Tibial nerve (tissue), 4 donors: ENCODE results near the gene RACGAP1. TPM values are rescaled to one million over a fixed set of nuclear protein-coding genes. Genes with fewer than 3 reads are reported as not detected.

Source experiments
- DNase-seq, 2 donors: peaks; one replicate each; pipeline ENCODE4 v3.0.0-alpha.2; 2019; ENCODE audit warnings: low spot score in 2 of 2
- H3K27ac ChIP-seq, 4 donors: fragments of 200-600 bp; sonication (generic) in 3 of 4; one replicate each; pipeline ENCODE4 v1.5.1; 2017 to 2019; ENCODE audit warnings: mild to moderate bottlenecking in 1 of 4
- H3K27me3 ChIP-seq, 2 donors: fragments of 200-600 bp; sonication (generic) in 1 of 2; one replicate each; pipeline versions ENCODE4 v1.5.1 to v1.6.0; 2017 to 2019
- H3K36me3 ChIP-seq, 3 donors: fragments of 200-600 bp; sonication (generic); one replicate each; pipeline ENCODE4 v1.5.1; 2018 to 2019
- H3K4me1 ChIP-seq, 4 donors: fragments of 200-600 bp; sonication (generic) in 3 of 4; one replicate each; pipeline ENCODE4 v1.5.1; 2017 to 2019
- H3K4me3 ChIP-seq, 4 donors: fragments of 200-600 bp; sonication (generic) in 3 of 4; one replicate each; pipeline ENCODE4 v1.5.1; 2017 to 2019; ENCODE audit warnings: mild to moderate bottlenecking in 1 of 4, moderate library complexity in 1 of 4
- H3K9me3 ChIP-seq, 4 donors: fragments of 200-600 bp; sonication (generic) in 3 of 4; one replicate each; pipeline ENCODE4 v1.5.1; 2017 to 2019
- EP300 ChIP-seq, 2 donors: sonication (generic); formaldehyde crosslinking; IDR thresholded peaks; one replicate each; pipeline ENCODE4 v1.6.1; 2017; ENCODE audit warnings: antibody characterized with exemption in 2 of 2, mild to moderate bottlenecking in 1 of 2
- POLR2A ChIP-seq, 2 donors: fragments of 450-650 bp; IDR thresholded peaks; one replicate each; pipeline ENCODE4 v1.6.1; 2017; ENCODE audit warnings: antibody characterized with exemption in 2 of 2, mild to moderate bottlenecking in 2 of 2, moderate library complexity in 2 of 2
- WGBS, 2 donors: methylation state at CpG; one replicate each; pipeline ENCODE4 v1.1.5; 2018; 5-methylcytosine and 5-hydroxymethylcytosine counted together
- total RNA-seq, 4 donors: library from RNA; depleted of rRNA; stranded (reverse); fragments of >200 nt; gene quantifications; one replicate each; pipeline ENCODE4 v1.1.0, GENCODE V29; 2016
- TF ChIP-seq, protein P1 (sequence below), 5 experiments: fragments of 200-600 bp in 3 of 5; fragments of 450-650 bp in 2 of 5; sonication (generic) in 3 of 5; IDR thresholded peaks; one replicate each; pipeline ENCODE4 v1.5.1; 2016 to 2019; ENCODE audit warnings: antibody characterized with exemption in 5 of 5, mild to moderate bottlenecking in 3 of 5, moderate library complexity in 2 of 5

Gene RACGAP1
- total RNA-seq, 4 donors from 2014 or later: 6.3 to 15.1 (median 10.5) TPM

DNA sequence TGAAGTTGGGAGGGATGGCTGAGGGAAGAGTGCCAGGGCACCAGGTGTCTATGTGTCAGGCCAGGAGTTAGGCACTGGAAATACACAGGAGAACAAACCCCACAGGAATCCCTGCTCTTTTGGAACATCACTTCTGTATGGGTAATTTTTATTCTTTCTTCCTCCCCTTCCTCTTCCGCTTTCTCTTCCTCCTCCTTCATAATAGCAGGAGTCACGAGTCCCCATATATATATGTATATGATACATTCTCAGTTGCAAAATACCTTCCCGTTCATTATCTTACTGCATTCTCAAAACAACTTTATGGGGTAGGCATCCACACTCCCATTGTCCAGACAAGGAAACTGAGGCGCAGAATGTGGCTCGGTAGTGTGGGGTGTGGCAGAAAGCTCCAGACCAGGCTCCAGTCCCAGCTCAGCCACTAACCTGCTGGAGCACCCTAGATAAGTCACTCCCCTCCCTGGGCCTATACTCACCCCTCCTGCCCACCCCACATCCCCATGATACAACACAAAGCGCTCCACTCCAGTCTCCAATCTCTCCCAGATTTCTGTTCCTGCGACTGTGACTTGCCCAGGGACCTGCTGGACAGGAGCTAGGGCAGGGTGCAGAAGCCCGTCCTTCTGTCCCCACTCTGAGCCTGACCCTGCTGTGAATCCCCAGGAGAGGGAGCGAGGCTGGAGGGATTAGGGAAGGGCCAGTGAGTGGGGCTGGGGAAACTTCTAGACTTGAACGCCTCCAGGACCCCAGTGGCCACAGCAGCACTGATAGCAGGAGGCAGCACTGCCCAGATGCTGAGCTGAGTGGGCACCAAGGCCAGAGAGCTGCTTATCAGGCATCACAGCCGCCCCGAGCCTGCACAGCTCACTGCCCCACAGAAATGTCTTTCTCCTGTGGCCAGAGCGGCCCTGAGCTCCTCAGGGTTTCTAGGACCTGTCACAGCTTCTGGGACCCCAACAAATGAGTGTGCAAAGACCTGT is 76.1 kb downstream of the RACGAP1 start:
- no peak for DNase-seq
- Histone ChIP-seq H3K9me3 (no peaks in the 10 kb centered on the region), H3K36me3 (no peaks in the 10 kb centered on the region), H3K27ac (no peak overlapping the region), H3K27me3 (peaks cover 0 to 14% of the 10 kb centered on the region in 2 donors), H3K4me3 (no peak overlapping the region), H3K4me1 (peaks cover 0 to 11% (median 3%) of the 10 kb centered on the region in 4 donors)
- TF ChIP-seq EP300 (IDR thresholded peaks at IDR 0.05) (no peak), POLR2A (IDR thresholded peaks at IDR 0.05) (no peak)
- TF ChIP-seq, protein P1, sequence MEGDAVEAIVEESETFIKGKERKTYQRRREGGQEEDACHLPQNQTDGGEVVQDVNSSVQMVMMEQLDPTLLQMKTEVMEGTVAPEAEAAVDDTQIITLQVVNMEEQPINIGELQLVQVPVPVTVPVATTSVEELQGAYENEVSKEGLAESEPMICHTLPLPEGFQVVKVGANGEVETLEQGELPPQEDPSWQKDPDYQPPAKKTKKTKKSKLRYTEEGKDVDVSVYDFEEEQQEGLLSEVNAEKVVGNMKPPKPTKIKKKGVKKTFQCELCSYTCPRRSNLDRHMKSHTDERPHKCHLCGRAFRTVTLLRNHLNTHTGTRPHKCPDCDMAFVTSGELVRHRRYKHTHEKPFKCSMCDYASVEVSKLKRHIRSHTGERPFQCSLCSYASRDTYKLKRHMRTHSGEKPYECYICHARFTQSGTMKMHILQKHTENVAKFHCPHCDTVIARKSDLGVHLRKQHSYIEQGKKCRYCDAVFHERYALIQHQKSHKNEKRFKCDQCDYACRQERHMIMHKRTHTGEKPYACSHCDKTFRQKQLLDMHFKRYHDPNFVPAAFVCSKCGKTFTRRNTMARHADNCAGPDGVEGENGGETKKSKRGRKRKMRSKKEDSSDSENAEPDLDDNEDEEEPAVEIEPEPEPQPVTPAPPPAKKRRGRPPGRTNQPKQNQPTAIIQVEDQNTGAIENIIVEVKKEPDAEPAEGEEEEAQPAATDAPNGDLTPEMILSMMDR (IDR thresholded peaks at IDR 0.05): no peak
- WGBS, 2 donors: 86 to 93% methylated on average over 13 of the region's 13 CpGs

DNA sequence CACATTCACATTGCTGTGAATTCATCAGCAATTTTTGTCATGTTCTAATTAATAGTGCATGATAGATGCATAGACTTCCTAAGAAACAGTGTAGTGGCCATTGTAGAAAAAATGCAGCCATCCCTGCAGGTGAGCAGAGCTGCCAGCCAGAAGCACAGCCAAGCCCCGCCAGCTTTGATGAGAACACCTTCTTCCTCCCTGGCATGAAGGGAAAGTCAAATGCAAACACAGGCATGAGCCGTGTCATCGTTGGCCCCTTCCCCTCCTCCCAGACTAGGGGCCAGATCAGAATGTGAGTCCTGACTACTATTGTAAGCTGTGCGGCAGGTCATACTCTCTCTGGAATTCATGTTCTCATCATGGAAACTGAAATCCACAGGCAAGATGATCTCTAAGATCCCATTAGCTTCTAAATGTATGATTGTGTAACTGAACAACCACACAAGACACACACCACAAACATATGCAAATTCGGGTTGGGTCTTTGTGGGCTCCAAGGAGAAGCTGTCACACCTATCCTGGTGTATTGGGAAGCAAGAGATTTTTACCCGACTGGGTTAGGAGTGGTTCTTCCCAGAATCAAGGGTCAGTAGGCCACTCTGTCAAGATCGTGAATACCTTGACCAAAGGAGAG is 77.6 kb downstream of the RACGAP1 start:
- Histone ChIP-seq H3K9me3 (no peaks in the 10 kb centered on the region), H3K4me1 (peaks cover 0 to 11% (median 3%) of the 10 kb centered on the region in 4 donors), H3K4me3 (no peak overlapping the region), H3K27me3 (peaks cover 0 to 3% of the 10 kb centered on the region in 2 donors), H3K27ac (no peak overlapping the region), H3K36me3 (no peaks in the 10 kb centered on the region)
- 78 to 90% methylated on average over 7 of the region's 7 CpGs for WGBS, 2 donors
- TF ChIP-seq POLR2A (IDR thresholded peaks at IDR 0.05): no peak
- TF ChIP-seq, protein P1 (IDR thresholded peaks at IDR 0.05): no peak
- TF ChIP-seq EP300 (IDR thresholded peaks at IDR 0.05): no peak
- DNase-seq: no peak

DNA sequence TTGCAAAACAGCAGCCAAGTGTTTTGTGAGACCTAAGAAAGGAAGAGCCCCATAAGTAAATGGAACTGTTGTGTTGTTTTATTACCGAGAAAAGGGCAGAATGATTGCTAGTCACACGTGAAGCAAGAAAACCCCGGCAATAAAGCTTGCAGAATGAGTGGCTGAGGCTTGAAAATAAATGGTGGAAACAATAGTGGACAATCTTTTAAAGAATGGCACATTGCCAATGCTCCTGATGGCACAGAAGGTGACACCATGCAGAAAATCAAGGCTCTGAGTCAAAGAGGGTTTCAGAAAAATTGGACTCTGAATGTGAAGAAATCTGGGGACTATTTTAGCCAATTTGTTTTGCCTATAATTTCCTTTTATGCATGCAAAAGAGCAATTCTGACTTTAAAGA is 78.8 kb downstream of the RACGAP1 start:
- Histone ChIP-seq H3K27me3 (peaks cover 0 to 3% of the 10 kb centered on the region in 2 donors), H3K4me3 (no peak overlapping the region), H3K4me1 (peaks cover 0 to 11% (median 3%) of the 10 kb centered on the region in 4 donors), H3K27ac (no peak overlapping the region), H3K9me3 (no peaks in the 10 kb centered on the region), H3K36me3 (no peaks in the 10 kb centered on the region)
- DNase-seq: no peak
- 58 to 68% methylated on average over 3 of the region's 3 CpGs for WGBS, 2 donors
- TF ChIP-seq POLR2A (IDR thresholded peaks at IDR 0.05) (no peak), EP300 (IDR thresholded peaks at IDR 0.05) (no peak)
- TF ChIP-seq, protein P1 (IDR thresholded peaks at IDR 0.05): no peak

DNA sequence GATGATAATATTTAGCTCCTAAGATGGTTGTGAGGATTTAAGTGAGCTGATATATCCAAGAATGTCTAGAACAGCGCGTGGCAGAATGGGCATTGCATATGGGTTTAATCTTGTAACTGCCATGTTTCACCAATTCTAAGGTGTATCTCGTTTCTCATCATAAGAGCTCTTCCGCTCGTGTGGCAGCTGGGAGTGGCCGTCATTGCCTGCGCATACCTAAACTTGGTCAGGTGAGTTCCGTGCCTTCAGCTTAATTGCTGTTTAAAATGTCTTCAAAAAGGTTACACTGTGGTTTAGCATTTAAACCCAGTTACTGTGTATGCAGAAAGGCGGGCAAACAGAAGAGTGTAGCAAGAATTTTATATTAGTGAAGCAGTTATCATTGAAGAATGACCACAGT is 79.2 kb downstream of the RACGAP1 start:
- Histone ChIP-seq H3K27me3 (peaks cover 0 to 3% of the 10 kb centered on the region in 2 donors), H3K4me1 (peaks cover 0 to 11% (median 3%) of the 10 kb centered on the region in 4 donors), H3K4me3 (no peak overlapping the region), H3K9me3 (no peaks in the 10 kb centered on the region), H3K27ac (no peak overlapping the region), H3K36me3 (no peaks in the 10 kb centered on the region)
- 90% methylated on average over 9 of the region's 9 CpGs for WGBS, 2 donors
- no peak for DNase-seq
- TF ChIP-seq POLR2A (IDR thresholded peaks at IDR 0.05) (no peak), EP300 (IDR thresholded peaks at IDR 0.05) (no peak)
- TF ChIP-seq, protein P1 (IDR thresholded peaks at IDR 0.05): no peak
